ENCODE data around the gene RAD51B.

The RAD51B gene

GRCh38 chr14:68666236-68666635 lies 846.7 kb downstream of the RAD51B start:
- no peak for DNase-seq (ENCODE audit: low read depth in 2 of 2)

- DNase-seq (ENCODE audit: low read depth in 2 of 2), result no peak
These were observed 847.3 kb downstream of the RAD51B start for GRCh38 chr14:68666899-68667298.

GRCh38 chr14:68667313-68667791 lies 847.8 kb downstream of the RAD51B start:
- no peak for DNase-seq (ENCODE audit: low read depth in 2 of 2)

GRCh38 chr14:68668028-68668427 lies 848.4 kb downstream of the RAD51B start:
- DNase-seq (ENCODE audit: low read depth in 2 of 2), result no peak

- DNase-seq (ENCODE audit: low read depth in 2 of 2), result no peak
These were observed 849.0 kb downstream of the RAD51B start for GRCh38 chr14:68668531-68668930.

- no peak for DNase-seq (ENCODE audit: low read depth in 2 of 2)
These were observed 849.5 kb downstream of the RAD51B start for GRCh38 chr14:68669111-68669511.

GRCh38 chr14:68669603-68670358 lies 850.2 kb downstream of the RAD51B start:
- DNase-seq (ENCODE audit: low read depth in 2 of 2), result no peak

- DNase-seq (ENCODE audit: low read depth in 2 of 2), result no peak
These were observed 850.8 kb downstream of the RAD51B start for GRCh38 chr14:68670359-68670715.

GRCh38 chr14:68671909-68672308 lies 852.3 kb downstream of the RAD51B start:
- DNase-seq (ENCODE audit: low read depth in 2 of 2), result no peak

- no peak for DNase-seq (ENCODE audit: low read depth in 2 of 2)
These were observed 853.2 kb downstream of the RAD51B start for GRCh38 chr14:68672609-68673285.

- no peak for DNase-seq (ENCODE audit: low read depth in 2 of 2)
These were observed 853.9 kb downstream of the RAD51B start for GRCh38 chr14:68673464-68673863.

GRCh38 chr14:68674538-68675232 lies 855.1 kb downstream of the RAD51B start:
- DNase-seq (ENCODE audit: low read depth in 2 of 2), result no peak

- no peak for DNase-seq (ENCODE audit: low read depth in 2 of 2)
These were observed 855.6 kb downstream of the RAD51B start for GRCh38 chr14:68675233-68675577.

GRCh38 chr14:68676511-68676943 lies 856.9 kb downstream of the RAD51B start:
- no peak for DNase-seq (ENCODE audit: low read depth in 2 of 2)

- no peak for DNase-seq (ENCODE audit: low read depth in 2 of 2)
These were observed 857.9 kb downstream of the RAD51B start for GRCh38 chr14:68677476-68677875.

GRCh38 chr14:68677901-68678300 lies 858.3 kb downstream of the RAD51B start:
- DNase-seq (ENCODE audit: low read depth in 2 of 2), result no peak

GRCh38 chr14:68678471-68678870 lies 858.9 kb downstream of the RAD51B start:
- DNase-seq (ENCODE audit: low read depth in 2 of 2), result no peak

GRCh38 chr14:68679301-68679700 lies 859.7 kb downstream of the RAD51B start:
- DNase-seq (ENCODE audit: low read depth in 2 of 2), result no peak

- no peak for DNase-seq (ENCODE audit: low read depth in 2 of 2)
These were observed 860.3 kb downstream of the RAD51B start for GRCh38 chr14:68679746-68680467.

GRCh38 chr14:68680541-68681051 lies 861.0 kb downstream of the RAD51B start:
- no peak for DNase-seq (ENCODE audit: low read depth in 2 of 2)

- no peak for DNase-seq (ENCODE audit: low read depth in 2 of 2)
These were observed 861.9 kb downstream of the RAD51B start for GRCh38 chr14:68681256-68682011.
